B cell (primary cell): Measurements from ENCODE around the gene SH3RF3. TPM values are rescaled to one million over a fixed set of nuclear protein-coding genes. Genes with fewer than 3 reads are reported as not detected.

Experiments used
- ATAC-seq: fragments of 200-7000 bp; cut with Tn5 transposase; one replicate; pipeline ENCODE4 v1.10.0; 2021; ENCODE audit warnings: low read depth, mild to moderate bottlenecking, moderate number of reproducible peaks, moderate library complexity
- CTCF ChIA-PET: fragments of 350-600 bp; sonication (Branson Sonifier 250); formaldehyde crosslinking; loops from one replicate; lab custom pipeline; 2021; ENCODE audit warnings: antibody characterized with exemption, inconsistent platforms; lab: Charles Lee
- POLR2A ChIA-PET: fragments of 350-600 bp; sonication (Branson Sonifier 250); formaldehyde crosslinking; loops from one replicate; lab custom pipeline; 2021; ENCODE audit warnings: antibody characterized with exemption; lab: Charles Lee
- DNase-seq: peaks from one replicate; pipeline ENCODE4 v3.0.0; 2013
- H2AFZ ChIP-seq: 2 replicates; pipeline ENCODE4 v1.6.1; 2012; ENCODE audit warnings: mild to moderate bottlenecking, low read depth, low read length; ENCODE audit not compliant: insufficient read depth, poor library complexity, severe bottlenecking
- H3K27ac ChIP-seq, 2 donors: 1 replicate in 1 of 2; 2 replicates in 1 of 2; pipeline ENCODE4 v1.5.1; 2012 to 2013; ENCODE audit warnings: low read length in 2 of 2, mild to moderate bottlenecking in 2 of 2, moderate library complexity in 1 of 2
- H3K27me3 ChIP-seq, 4 experiments: fragments of 200-600 bp in 1 of 4; sonication (generic) in 1 of 4; replicated peaks in 1 of 4; 1 replicate in 2 of 4; 2 replicates in 2 of 4; pipeline versions ENCODE4 v1.6.1 to v1.7.0; 2013 to 2016; ENCODE audit warnings: low read length in 3 of 4, mild to moderate bottlenecking in 2 of 4, mixed read lengths in 1 of 4, moderate library complexity in 1 of 4; ENCODE audit not compliant: insufficient read depth in 4 of 4, control insufficient read depth in 3 of 4; ENCODE audit errors: control extremely low read depth in 1 of 4
- H3K36me3 ChIP-seq, 2 experiments: replicated peaks in 1 of 2; 1 replicate in 1 of 2; 2 replicates in 1 of 2; pipeline versions ENCODE4 v1.6.1 to v1.7.1; 2013; ENCODE audit warnings: low read length in 1 of 2; ENCODE audit not compliant: insufficient read depth in 2 of 2, control insufficient read depth in 1 of 2; ENCODE audit errors: control extremely low read depth in 1 of 2, extremely low read depth in 1 of 2
- H3K4me1 ChIP-seq, 2 donors: fragments of 200-600 bp in 1 of 2; sonication (generic) in 1 of 2; 1 replicate in 1 of 2; 2 replicates in 1 of 2; pipeline versions ENCODE4 v1.5.1 to v1.6.1; 2013 to 2017; ENCODE audit warnings: low read length in 2 of 2; ENCODE audit not compliant: control insufficient read depth in 2 of 2, insufficient read depth in 2 of 2
- H3K4me2 ChIP-seq: replicated peaks from 2 replicates; pipeline ENCODE3; 2012; ENCODE audit warnings: mild to moderate bottlenecking, low read depth, low read length; ENCODE audit not compliant: poor library complexity, severe bottlenecking
- H3K4me3 ChIP-seq, 5 experiments: fragments of 200-600 bp in 1 of 5; sonication (generic) in 1 of 5; 1 replicate in 3 of 5; 2 replicates in 2 of 5; pipeline versions ENCODE4 v1.5.1 to v1.7.0; 2011 to 2016; ENCODE audit warnings: low read length in 4 of 5, mild to moderate bottlenecking in 4 of 5, low read depth in 2 of 5, control low read depth in 1 of 5, moderate library complexity in 1 of 5; ENCODE audit not compliant: insufficient read depth in 1 of 5; ENCODE audit errors: control extremely low read depth in 1 of 5, extremely low read depth in 1 of 5
- H3K79me2 ChIP-seq: fragments of 200-600 bp; sonication (generic); one replicate; pipeline ENCODE4 v1.6.0; 2016; ENCODE audit warnings: low read length; ENCODE audit not compliant: control insufficient read depth, insufficient read depth
- H3K9ac ChIP-seq: fragments of 200-600 bp; sonication (generic); 2 replicates; pipeline ENCODE4 v1.6.1; 2017; ENCODE audit warnings: mild to moderate bottlenecking, low read length, moderate library complexity
- H3K9me3 ChIP-seq, 3 donors: one replicate each; pipeline versions ENCODE4 v1.6.1 to v1.7.1; 2013; ENCODE audit warnings: low read length in 2 of 3; ENCODE audit not compliant: control insufficient read depth in 2 of 3, insufficient read depth in 1 of 3; ENCODE audit errors: control extremely low read depth in 1 of 3
- H4K20me1 ChIP-seq: 2 replicates; pipeline ENCODE4 v1.6.0; 2012; ENCODE audit warnings: mild to moderate bottlenecking, low read length; ENCODE audit not compliant: insufficient read depth, control insufficient read depth, poor library complexity, severe bottlenecking
- H3K27ac Mint-ChIP-seq: one replicate; pipeline ENCODE4 v1.8.0; 2021; ENCODE audit warnings: mixed read lengths
- H3K27me3 Mint-ChIP-seq: one replicate; pipeline ENCODE4 v1.8.0; 2021; ENCODE audit warnings: mixed read lengths
- H3K4me1 Mint-ChIP-seq: one replicate; pipeline ENCODE4 v1.8.0; 2021; ENCODE audit warnings: mixed read lengths
- H3K4me3 Mint-ChIP-seq: one replicate; pipeline ENCODE4 v1.8.0; 2021; ENCODE audit warnings: mixed read lengths
- H3K9me3 Mint-ChIP-seq: one replicate; pipeline ENCODE4 v1.8.0; 2022; ENCODE audit warnings: mixed read lengths; ENCODE audit not compliant: insufficient read depth
- CTCF ChIP-seq: fragments of 200-600 bp; IDR thresholded peaks from one replicate; pipeline ENCODE4 v1.8.0; 2022; ENCODE audit warnings: antibody characterized with exemption, mild to moderate bottlenecking
- EZH2 ChIP-seq: IDR thresholded peaks from 2 replicates; pipeline ENCODE4 v1.6.1; 2012; ENCODE audit warnings: borderline replicate concordance, low read depth, mild to moderate bottlenecking, moderate library complexity, low read length; ENCODE audit not compliant: insufficient read depth, poor library complexity, severe bottlenecking
- WGBS: methylation state at CpG from one replicate; pipeline ENCODE4 v1.1.5; 2013; ENCODE audit warnings: missing lambda C conversion rate; ENCODE audit not compliant: insufficient coverage; 5-methylcytosine and 5-hydroxymethylcytosine counted together
- intact Hi-C: fragments of 100-400 bp; cut with micrococcal nuclease; formaldehyde crosslinking; loops from one replicate; pipeline ENCODE4 v1.10.0; 2022
- polyA plus RNA-seq: library from polyadenylated mRNA; depleted of rRNA; stranded (reverse); fragments of >200 nt; gene quantifications from 2 replicates; pipeline ENCODE4 v1.2.3, GENCODE V29; 2012
- total RNA-seq, 2 donors: library from RNA; stranded (reverse); fragments of 120-200 nt in 1 of 2; gene quantifications; 1 replicate in 1 of 2; 2 replicates in 1 of 2; pipeline versions ENCODE4 v1.2.3 to v1.2.4, GENCODE V29; 2013 to 2022

Gene SH3RF3
- total and polyA plus RNA-seq, 2 donors (not counting 1 experiment from before 2014, with no cell fraction given): 0.07 to 1.2 TPM

- no peak overlapping the region for H3K27ac Mint-ChIP-seq
- ChIA-PET CTCF (no interaction called here), POLR2A (no interaction called here)
- DNase-seq (no peak), ATAC-seq (no peak)
- Histone ChIP-seq H2AFZ (no peak overlapping the region), H3K27me3 (no peaks in the 10 kb centered on the region), H3K9ac (no peak overlapping the region), H3K79me2 (no peaks in the 10 kb centered on the region), H3K4me1 (no peaks in the 10 kb centered on the region), H3K9me3 (no peaks in the 10 kb centered on the region), H3K36me3 (no peaks in the 10 kb centered on the region), H3K27ac (no peak overlapping the region), H4K20me1 (no peaks in the 10 kb centered on the region), H3K4me3 (no peak overlapping the region), H3K4me2 (no peak overlapping the region)
- H3K4me3 Mint-ChIP-seq: no peak overlapping the region
- 93% methylated on average over 2 of the region's 6 CpGs for WGBS
- no peaks in the 10 kb centered on the region for H3K4me1 Mint-ChIP-seq
- TF ChIP-seq EZH2 (no peak), CTCF (no peak)
- intact Hi-C loops: no loop called here
- H3K27me3 Mint-ChIP-seq: peaks cover 2% of the 10 kb centered on the region
- no peaks in the 10 kb centered on the region for H3K9me3 Mint-ChIP-seq
These were observed 322.7 kb downstream of the SH3RF3 start for GRCh38 chr2:109451671-109452070.

GRCh38 chr2:109452318-109453305 is 323.6 kb downstream of the SH3RF3 start:
- H3K27ac Mint-ChIP-seq: no peak overlapping the region
- no peaks in the 10 kb centered on the region for H3K36me3 ChIP-seq
- no peak overlapping the region for H3K4me3 Mint-ChIP-seq
- CTCF ChIA-PET: no interaction called here
- no peaks in the 10 kb centered on the region for H3K79me2 ChIP-seq
- no peaks in the 10 kb centered on the region for H3K9me3 Mint-ChIP-seq
- no peak for DNase-seq
- H3K27me3 ChIP-seq: no peaks in the 10 kb centered on the region
- no peak overlapping the region for H3K4me3 ChIP-seq
- H3K4me2 ChIP-seq: no peak overlapping the region
- no peaks in the 10 kb centered on the region for H3K9me3 ChIP-seq
- WGBS: 92% methylated on average over 13 of the region's 17 CpGs
- TF ChIP-seq EZH2 (no peak), CTCF (no peak)
- no peaks in the 10 kb centered on the region for H3K4me1 Mint-ChIP-seq
- no peak overlapping the region for H3K27ac ChIP-seq
- no peaks in the 10 kb centered on the region for H3K4me1 ChIP-seq
- ATAC-seq: no peak
- H3K27me3 Mint-ChIP-seq: peaks cover 5% of the 10 kb centered on the region
- POLR2A ChIA-PET: no interaction called here
- no peak overlapping the region for H2AFZ ChIP-seq
- intact Hi-C loops: no loop called here
- H4K20me1 ChIP-seq: no peaks in the 10 kb centered on the region
- no peak overlapping the region for H3K9ac ChIP-seq
